Fibroblast of pulmonary artery (primary cell): ENCODE data around the gene ZNF575.

Experiments
- DNase-seq: peaks from one replicate; pipeline ENCODE4 v3.0.0-alpha.2; 2010; ENCODE audit warnings: low read depth
- H3K4me3 ChIP-seq: replicated peaks from 2 replicates; pipeline ENCODE4 v1.5.1; 2011; ENCODE audit warnings: low read depth, mild to moderate bottlenecking, control low read depth, low read length, moderate library complexity
- TF ChIP-seq, protein P1 (sequence below): IDR thresholded peaks from 2 replicates; pipeline ENCODE4 v1.5.1; 2011; ENCODE audit warnings: mild to moderate bottlenecking, control low read depth, low read length, inconsistent platforms; ENCODE audit errors: missing control alignments

ZNF575 gene

DNA sequence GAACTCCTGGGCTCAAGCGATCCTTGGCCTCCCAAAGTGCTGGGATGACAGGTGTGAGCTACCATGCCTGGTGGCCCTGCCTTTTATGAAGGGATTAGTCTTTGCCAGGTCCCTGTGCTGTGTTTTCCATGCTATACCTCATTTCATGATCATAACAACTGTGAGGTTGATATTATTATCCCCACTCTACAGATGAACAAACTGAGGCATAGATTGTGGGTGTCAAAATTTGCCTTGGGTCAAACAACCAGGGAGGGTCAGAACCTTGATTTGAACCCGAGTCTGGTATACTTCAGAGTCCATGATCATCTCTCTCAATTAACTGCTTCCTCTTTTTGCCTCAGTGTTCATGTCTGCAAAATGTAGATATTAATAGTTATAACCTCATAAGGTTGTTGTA is 49.5 kb downstream of the ZNF575 start:
- no peak for DNase-seq
- TF ChIP-seq, protein P1, sequence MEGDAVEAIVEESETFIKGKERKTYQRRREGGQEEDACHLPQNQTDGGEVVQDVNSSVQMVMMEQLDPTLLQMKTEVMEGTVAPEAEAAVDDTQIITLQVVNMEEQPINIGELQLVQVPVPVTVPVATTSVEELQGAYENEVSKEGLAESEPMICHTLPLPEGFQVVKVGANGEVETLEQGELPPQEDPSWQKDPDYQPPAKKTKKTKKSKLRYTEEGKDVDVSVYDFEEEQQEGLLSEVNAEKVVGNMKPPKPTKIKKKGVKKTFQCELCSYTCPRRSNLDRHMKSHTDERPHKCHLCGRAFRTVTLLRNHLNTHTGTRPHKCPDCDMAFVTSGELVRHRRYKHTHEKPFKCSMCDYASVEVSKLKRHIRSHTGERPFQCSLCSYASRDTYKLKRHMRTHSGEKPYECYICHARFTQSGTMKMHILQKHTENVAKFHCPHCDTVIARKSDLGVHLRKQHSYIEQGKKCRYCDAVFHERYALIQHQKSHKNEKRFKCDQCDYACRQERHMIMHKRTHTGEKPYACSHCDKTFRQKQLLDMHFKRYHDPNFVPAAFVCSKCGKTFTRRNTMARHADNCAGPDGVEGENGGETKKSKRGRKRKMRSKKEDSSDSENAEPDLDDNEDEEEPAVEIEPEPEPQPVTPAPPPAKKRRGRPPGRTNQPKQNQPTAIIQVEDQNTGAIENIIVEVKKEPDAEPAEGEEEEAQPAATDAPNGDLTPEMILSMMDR: no peak
- no peak overlapping the region for H3K4me3 ChIP-seq

DNA sequence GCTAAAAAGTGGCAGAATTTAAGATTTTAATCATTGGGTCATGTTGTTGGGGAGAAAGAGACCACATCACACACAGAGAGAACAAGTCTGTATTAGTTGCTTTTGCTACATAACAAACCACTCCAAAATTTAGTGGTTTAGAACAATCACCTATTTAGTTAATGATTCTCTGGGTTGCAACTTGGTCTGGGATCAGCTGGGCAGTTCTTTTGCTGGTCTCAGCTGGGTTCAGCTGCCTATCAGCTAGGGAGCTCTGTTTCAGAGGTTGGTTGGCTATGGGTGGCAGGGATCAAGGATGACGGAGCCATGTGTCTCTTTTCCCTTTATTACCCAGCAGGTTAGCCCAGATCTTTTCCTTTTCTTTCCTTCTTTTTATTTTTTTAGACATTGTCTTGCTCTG is 51.5 kb downstream of the ZNF575 start:
- H3K4me3 ChIP-seq: no peak overlapping the region
- no peak for DNase-seq
- TF ChIP-seq, protein P1: no peak
